Heart left ventricle (tissue), 13 donors: Measurements from ENCODE around the gene CCDC47.

Experiments
- POLR2A ChIP-seq, 2 donors: fragments of 450-650 bp; IDR thresholded peaks; one replicate each; pipeline ENCODE4 v1.6.1; 2017; ENCODE audit warnings: antibody characterized with exemption in 2 of 2, mild to moderate bottlenecking in 2 of 2, moderate library complexity in 2 of 2
- TF ChIP-seq, protein P1 (sequence below), 12 donors: fragments of 200-600 bp; sonication (generic) in 4 of 12; IDR thresholded peaks; one replicate each; pipeline versions ENCODE4 v1.5.0 to v1.8.0; 2018 to 2022; ENCODE audit warnings: antibody characterized with exemption in 12 of 12, mild to moderate bottlenecking in 5 of 12
- donor health status: ischemic (EF 13 %, LVEDD 7.1; RV severe dilation, severe dysfunction).
- donor health status: DM: no; HTN: yes; CAD: no.
- donor health status: DM: no; HTN: no; CAD: no.
- donor health status: ischemic (EF 25% LVEDD 6.9; RV normal size, moderate dysfunction).
- donor health status: ischemic (EF 25% LVEDD 5.7; RV mildly dilated, moderate dysfunction).
- donor health status: ischemic (EF 35%, LVEDD 5.7; RV mildly dilated, moderate dysfunction).
- donor health status: nonischemic (EF 11% LVEDD 7.7; RV severe dilation, severe dysfunction).
- donor health status: DM: yes; HTN: yes; CAD: no.
- donor health status: PGD.
- donor health status: ischemic (EF 29% LVEDD 5.4; RV normal size, mild dysfunction).
- donor health status: nonischemic (EF 23%, LVEDD 6.1; RV moderate dilation, normal function).

DNA sequence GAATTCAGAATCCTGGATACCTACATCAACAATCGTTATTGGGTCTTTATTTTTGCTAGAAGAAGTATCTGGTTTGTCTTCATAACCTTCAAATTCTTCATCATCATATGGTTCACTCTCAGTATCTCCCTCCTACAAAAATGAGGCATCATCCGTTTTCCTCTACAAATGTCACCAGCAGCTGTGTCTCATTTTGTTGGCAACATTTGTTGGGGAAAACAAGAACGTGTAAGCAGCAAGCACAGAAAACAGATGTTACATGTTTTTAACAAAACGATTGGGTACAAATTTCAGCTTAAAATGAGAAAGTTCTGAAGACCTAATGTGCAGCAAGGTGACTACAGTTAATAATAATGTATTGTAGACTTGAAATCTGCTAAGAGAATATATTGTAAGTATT lies 8.7 kb downstream of the CCDC47 start:
- TF ChIP-seq, protein P1, sequence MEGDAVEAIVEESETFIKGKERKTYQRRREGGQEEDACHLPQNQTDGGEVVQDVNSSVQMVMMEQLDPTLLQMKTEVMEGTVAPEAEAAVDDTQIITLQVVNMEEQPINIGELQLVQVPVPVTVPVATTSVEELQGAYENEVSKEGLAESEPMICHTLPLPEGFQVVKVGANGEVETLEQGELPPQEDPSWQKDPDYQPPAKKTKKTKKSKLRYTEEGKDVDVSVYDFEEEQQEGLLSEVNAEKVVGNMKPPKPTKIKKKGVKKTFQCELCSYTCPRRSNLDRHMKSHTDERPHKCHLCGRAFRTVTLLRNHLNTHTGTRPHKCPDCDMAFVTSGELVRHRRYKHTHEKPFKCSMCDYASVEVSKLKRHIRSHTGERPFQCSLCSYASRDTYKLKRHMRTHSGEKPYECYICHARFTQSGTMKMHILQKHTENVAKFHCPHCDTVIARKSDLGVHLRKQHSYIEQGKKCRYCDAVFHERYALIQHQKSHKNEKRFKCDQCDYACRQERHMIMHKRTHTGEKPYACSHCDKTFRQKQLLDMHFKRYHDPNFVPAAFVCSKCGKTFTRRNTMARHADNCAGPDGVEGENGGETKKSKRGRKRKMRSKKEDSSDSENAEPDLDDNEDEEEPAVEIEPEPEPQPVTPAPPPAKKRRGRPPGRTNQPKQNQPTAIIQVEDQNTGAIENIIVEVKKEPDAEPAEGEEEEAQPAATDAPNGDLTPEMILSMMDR (IDR thresholded peaks at IDR 0.05), result no peak
- no peak for TF ChIP-seq POLR2A (IDR thresholded peaks at IDR 0.05)
